Thyroid gland (tissue), 4 donors: ENCODE data around the gene KLHL2. TPM values are rescaled to one million over a fixed set of nuclear protein-coding genes. Genes with fewer than 3 reads are reported as not detected.
"Not testable (repeated sequence)": the region's sequence is repeated elsewhere in the genome, so short reads cannot be mapped to it uniquely, and the experiment has no call there.

Experiments
- DNase-seq, 2 donors: peaks; one replicate each; pipeline ENCODE4 v3.0.0-alpha.2; 2019
- H3K27ac ChIP-seq, 3 donors: fragments of 200-600 bp; sonication (generic); 1 replicate in 2 of 3; 2 replicates in 1 of 3; pipeline ENCODE4 v1.5.1; 2016 to 2019; ENCODE audit warnings: mild to moderate bottlenecking in 1 of 3, moderate library complexity in 1 of 3
- H3K27me3 ChIP-seq: fragments of 200-600 bp; sonication (generic); one replicate; pipeline ENCODE4 v1.5.1; 2019
- H3K36me3 ChIP-seq, 2 donors: fragments of 200-600 bp; sonication (generic); one replicate each; pipeline ENCODE4 v1.5.1; 2016 to 2019
- H3K4me1 ChIP-seq, 2 donors: fragments of 200-600 bp; sonication (generic); one replicate each; pipeline ENCODE4 v1.5.1; 2017 to 2019
- H3K4me3 ChIP-seq, 3 donors: fragments of 200-600 bp; sonication (generic); replicated peaks in 1 of 3; 1 replicate in 2 of 3; 2 replicates in 1 of 3; pipeline ENCODE4 v1.5.1; 2016; ENCODE audit warnings: mild to moderate bottlenecking in 1 of 3
- H3K9me3 ChIP-seq: fragments of 200-600 bp; sonication (generic); one replicate; pipeline ENCODE4 v1.5.1; 2017
- POLR2A ChIP-seq, 2 donors: fragments of 450-650 bp; IDR thresholded peaks; one replicate each; pipeline ENCODE4 v1.6.1; 2017; ENCODE audit warnings: antibody characterized with exemption in 2 of 2, mild to moderate bottlenecking in 2 of 2, moderate library complexity in 1 of 2
- WGBS, 2 donors: methylation state at CpG; one replicate each; pipeline ENCODE4 v1.1.5; 2017; 5-methylcytosine and 5-hydroxymethylcytosine counted together
- intact Hi-C: fragments of 100-400 bp; cut with DNase I; formaldehyde crosslinking; loops from one replicate; pipeline ENCODE4 v1.15.1; 2023
- total RNA-seq, 4 donors: library from RNA; depleted of rRNA; stranded (reverse); fragments of >200 nt; gene quantifications; one replicate each; pipeline ENCODE4 v1.2.3, GENCODE V29; 2016
- TF ChIP-seq, protein P1 (sequence below), 6 experiments: fragments of 200-600 bp in 3 of 6; fragments of 450-650 bp in 3 of 6; sonication (generic) in 3 of 6; IDR thresholded peaks; one replicate each; pipeline ENCODE4 v1.5.1; 2016 to 2019; ENCODE audit warnings: antibody characterized with exemption in 6 of 6, mild to moderate bottlenecking in 2 of 6, inconsistent platforms in 1 of 6, moderate library complexity in 1 of 6

KLHL2 gene
- total RNA-seq, 4 donors from 2014 or later = 30.9 to 45.2 (median 35.8) TPM

DNA sequence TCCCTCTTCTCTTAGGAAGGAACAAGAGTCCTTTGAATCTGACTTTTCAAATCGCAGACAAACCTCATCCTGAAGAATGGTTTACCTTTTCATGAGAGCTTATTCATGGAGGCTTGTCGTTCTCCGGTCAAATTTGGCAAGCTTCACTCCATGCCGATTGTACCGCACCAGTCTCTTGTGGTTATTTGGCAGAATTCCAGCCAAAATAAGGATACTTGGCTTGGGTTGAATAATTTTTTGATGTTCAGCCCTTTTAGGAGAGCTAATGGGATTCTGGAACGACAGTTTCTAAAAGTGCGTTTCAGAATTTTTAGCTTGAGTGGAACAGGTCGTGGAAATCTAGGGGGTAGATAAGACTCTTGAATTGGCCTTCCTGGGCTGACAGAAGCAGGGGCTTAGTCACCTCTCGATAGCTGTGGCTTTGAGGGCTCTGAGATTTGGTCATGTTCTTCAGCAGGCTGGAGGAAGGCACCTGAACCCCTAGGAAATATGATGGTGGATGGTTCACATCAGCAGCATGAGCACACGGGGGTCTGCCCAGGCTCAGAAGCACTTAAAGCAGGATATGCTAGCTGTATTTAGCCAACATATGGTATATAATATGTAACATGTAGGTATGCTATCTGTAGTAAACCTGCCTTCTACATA, 1.5 kb downstream of the KLHL2 start:
- H3K4me1 ChIP-seq = peaks cover 18 to 35% of the 10 kb centered on the region in 2 donors
- H3K4me3 ChIP-seq = peak overlapping the region in 2 of 3 donors; percentile 62 to 83
- DNase-seq = peak; percentile 35 to 57
- no peaks in the 10 kb centered on the region for H3K9me3 ChIP-seq
- no peaks in the 10 kb centered on the region for H3K36me3 ChIP-seq
- no peak for TF ChIP-seq POLR2A (IDR thresholded peaks at IDR 0.05)
- TF ChIP-seq, protein P1, sequence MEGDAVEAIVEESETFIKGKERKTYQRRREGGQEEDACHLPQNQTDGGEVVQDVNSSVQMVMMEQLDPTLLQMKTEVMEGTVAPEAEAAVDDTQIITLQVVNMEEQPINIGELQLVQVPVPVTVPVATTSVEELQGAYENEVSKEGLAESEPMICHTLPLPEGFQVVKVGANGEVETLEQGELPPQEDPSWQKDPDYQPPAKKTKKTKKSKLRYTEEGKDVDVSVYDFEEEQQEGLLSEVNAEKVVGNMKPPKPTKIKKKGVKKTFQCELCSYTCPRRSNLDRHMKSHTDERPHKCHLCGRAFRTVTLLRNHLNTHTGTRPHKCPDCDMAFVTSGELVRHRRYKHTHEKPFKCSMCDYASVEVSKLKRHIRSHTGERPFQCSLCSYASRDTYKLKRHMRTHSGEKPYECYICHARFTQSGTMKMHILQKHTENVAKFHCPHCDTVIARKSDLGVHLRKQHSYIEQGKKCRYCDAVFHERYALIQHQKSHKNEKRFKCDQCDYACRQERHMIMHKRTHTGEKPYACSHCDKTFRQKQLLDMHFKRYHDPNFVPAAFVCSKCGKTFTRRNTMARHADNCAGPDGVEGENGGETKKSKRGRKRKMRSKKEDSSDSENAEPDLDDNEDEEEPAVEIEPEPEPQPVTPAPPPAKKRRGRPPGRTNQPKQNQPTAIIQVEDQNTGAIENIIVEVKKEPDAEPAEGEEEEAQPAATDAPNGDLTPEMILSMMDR (IDR thresholded peaks at IDR 0.05) = no peak
- intact Hi-C loops = loop anchor here (10.0 kb wide), 1 partner anchor 116 kb away; the partner anchor contains the start of gene MSMO1
- H3K27me3 ChIP-seq = no peaks in the 10 kb centered on the region
- peak overlapping the region; percentile 58 to 77 (median 60) for H3K27ac ChIP-seq
- WGBS, 2 donors = 34 to 37% methylated on average over 10 of the region's 10 CpGs

- no peaks in the 10 kb centered on the region for H3K9me3 ChIP-seq
- H3K4me3 ChIP-seq = no peak overlapping the region
- 95 to 96% methylated on average over 5 of the region's 5 CpGs for WGBS, 2 donors
- H3K27ac ChIP-seq = peak overlapping the region in 1 of 3 donors; percentile 77
- peaks cover 18 to 42% of the 10 kb centered on the region in 2 donors for H3K4me1 ChIP-seq
- no peak for TF ChIP-seq POLR2A (IDR thresholded peaks at IDR 0.05)
- TF ChIP-seq, protein P1 (IDR thresholded peaks at IDR 0.05) = no peak
- no peaks in the 10 kb centered on the region for H3K27me3 ChIP-seq
- intact Hi-C loops = loop anchor here (10.0 kb wide), 1 partner anchor 115 kb away; the partner anchor contains the start of gene MSMO1
- H3K36me3 ChIP-seq = no peaks in the 10 kb centered on the region
- DNase-seq = no peak
These were observed 2.4 kb downstream of the KLHL2 start for GRCh38 chr4:165209796-165210195.

DNA sequence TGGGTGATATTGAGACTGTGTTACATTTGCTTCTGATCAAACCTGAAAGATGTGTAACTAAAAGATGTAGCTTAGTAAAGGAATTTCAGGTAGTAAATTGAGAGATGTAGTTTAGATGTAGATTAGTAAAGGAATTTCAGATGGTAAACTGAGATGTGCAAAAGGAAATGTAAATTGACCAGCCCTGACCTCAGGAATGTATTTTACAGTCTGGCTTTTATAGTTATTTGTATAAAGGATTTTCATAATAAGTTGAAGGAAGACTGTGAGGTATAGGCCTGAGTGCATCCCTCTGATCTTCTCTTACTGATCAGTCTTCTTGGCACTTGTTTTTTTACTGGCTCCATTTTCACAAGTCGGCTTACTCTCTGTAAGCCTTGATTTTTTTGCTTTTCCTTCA, 3.2 kb downstream of the KLHL2 start:
- WGBS, 2 donors = 73 to 91% methylated on average over 1 of the region's 1 CpG

DNA sequence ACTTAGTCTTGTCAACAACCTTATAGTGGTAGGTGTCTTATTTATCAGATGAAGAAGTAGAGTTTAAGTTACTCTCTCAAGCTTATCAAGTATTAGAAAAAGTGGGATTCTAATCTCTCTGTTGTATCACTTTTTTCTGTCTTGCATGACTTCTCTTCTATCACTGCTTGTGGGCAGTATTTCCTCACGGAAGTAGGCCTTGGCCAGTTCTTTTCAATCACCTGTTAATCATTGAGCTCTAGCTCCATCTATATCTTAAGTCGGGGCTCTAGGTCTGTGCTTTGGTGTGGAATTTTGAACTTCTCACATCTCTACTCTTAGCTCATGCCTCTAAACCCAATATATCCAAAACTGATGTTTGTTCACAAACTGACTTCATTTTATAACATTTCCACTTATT, 5.3 kb downstream of the KLHL2 start:
- DNase-seq, H3K27me3 ChIP-seq, H3K27ac ChIP-seq, intact Hi-C loops, H3K4me3 ChIP-seq, H3K9me3 ChIP-seq, H3K36me3 ChIP-seq: not testable (repeated sequence)
- H3K4me1 ChIP-seq = peaks cover 30 to 56% of the 10 kb centered on the region in 2 donors
- WGBS, 2 donors = 84 to 90% methylated on average over 2 of the region's 2 CpGs

More for the DNA sequence above, 3.2 kb downstream of the KLHL2 start:
- Histone ChIP-seq H3K4me3 (no peak overlapping the region), H3K27me3 (no peaks in the 10 kb centered on the region), H3K4me1 (peaks cover 18 to 43% of the 10 kb centered on the region in 2 donors), H3K27ac (peak overlapping the region in 2 of 3 donors; percentile 15 to 36), H3K36me3 (no peaks in the 10 kb centered on the region), H3K9me3 (no peaks in the 10 kb centered on the region)
- intact Hi-C loops = no loop called here
- TF ChIP-seq, protein P1 (IDR thresholded peaks at IDR 0.05) = no peak
- no peak for TF ChIP-seq POLR2A (IDR thresholded peaks at IDR 0.05)
- DNase-seq = no peak

GRCh38 chr4:165213404-165213803, 6.0 kb downstream of the KLHL2 start:
- H3K9me3 ChIP-seq, H3K4me3 ChIP-seq, intact Hi-C loops, H3K36me3 ChIP-seq, H3K27me3 ChIP-seq, DNase-seq, H3K27ac ChIP-seq: not testable (repeated sequence)
- 95 to 100% methylated on average over 1 of the region's 1 CpG for WGBS, 2 donors
- peaks cover 29 to 56% of the 10 kb centered on the region in 2 donors for H3K4me1 ChIP-seq

DNA sequence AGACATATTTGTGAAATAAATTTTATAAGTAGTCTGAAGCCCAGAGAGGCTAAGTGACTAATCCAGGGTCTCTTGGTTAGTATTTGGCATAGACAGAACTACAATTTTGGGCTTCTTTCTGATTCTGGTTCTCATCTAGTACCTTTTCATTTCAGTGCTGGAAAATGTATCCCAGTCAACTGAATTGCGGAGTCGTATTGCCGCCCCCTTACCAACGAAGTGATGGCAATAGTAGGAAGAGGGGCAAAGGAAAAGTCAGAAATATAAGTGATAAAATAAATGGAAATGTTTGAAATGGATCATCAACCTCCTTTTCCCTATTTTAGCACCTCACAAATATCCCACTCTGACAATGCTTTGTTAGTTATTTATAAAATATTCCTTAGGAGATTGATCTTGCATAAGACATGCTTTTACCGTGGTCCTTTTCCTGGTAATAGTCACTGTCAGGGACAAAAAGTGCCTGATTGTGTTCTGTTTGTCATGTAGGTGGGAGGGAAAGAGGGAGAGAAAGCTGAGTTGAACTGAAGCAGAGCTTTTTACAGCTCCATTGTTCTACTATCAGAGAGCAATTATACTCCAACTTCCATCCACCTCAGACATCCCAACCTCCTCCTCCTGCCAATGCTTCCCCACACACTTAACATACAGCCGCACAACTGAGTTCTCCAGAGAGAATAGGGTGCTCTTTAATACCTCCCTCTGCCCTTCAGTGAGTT, 6.8 kb downstream of the KLHL2 start:
- 92 to 93% methylated on average over 6 of the region's 6 CpGs for WGBS, 2 donors

GRCh38 chr4:165215034-165215751, 7.8 kb downstream of the KLHL2 start:
- intact Hi-C loops, H3K36me3 ChIP-seq, DNase-seq, H3K27me3 ChIP-seq, H3K4me3 ChIP-seq, H3K9me3 ChIP-seq: not testable (repeated sequence)
- H3K4me1 ChIP-seq = peaks cover 19 to 43% of the 10 kb centered on the region in 2 donors
- 63 to 80% methylated on average over 2 of the region's 2 CpGs for WGBS, 2 donors
- peak overlapping the region in 1 of 3 donors; percentile 17 for H3K27ac ChIP-seq

More for the DNA sequence above, 6.8 kb downstream of the KLHL2 start:
- DNase-seq, H3K4me3 ChIP-seq, H3K27ac ChIP-seq, intact Hi-C loops, H3K9me3 ChIP-seq, H3K27me3 ChIP-seq, H3K36me3 ChIP-seq: not testable (repeated sequence)
- peaks cover 22 to 53% of the 10 kb centered on the region in 2 donors for H3K4me1 ChIP-seq

- 57 to 58% methylated on average over 2 of the region's 2 CpGs for WGBS, 2 donors
- H3K36me3 ChIP-seq, intact Hi-C loops, DNase-seq, H3K9me3 ChIP-seq, H3K27me3 ChIP-seq, H3K4me3 ChIP-seq: not testable (repeated sequence)
- Histone ChIP-seq H3K4me1 (peaks cover 19 to 37% of the 10 kb centered on the region in 2 donors), H3K27ac (peak overlapping the region in 2 of 3 donors; percentile 49 to 53)
These were observed 8.6 kb downstream of the KLHL2 start for GRCh38 chr4:165215761-165216487.
